Testis (tissue), 3 donors: Measurements from ENCODE around the gene KLHL29. TPM values are rescaled to one million over a fixed set of nuclear protein-coding genes. Genes with fewer than 3 reads are reported as not detected.

ENCODE experiments used
- DNase-seq: peaks from one replicate; pipeline ENCODE4 v3.0.0-alpha.2; 2019
- H3K27ac ChIP-seq, 2 donors: fragments of 200-600 bp; sonication (generic); one replicate each; pipeline ENCODE4 v1.5.1; 2019
- H3K27me3 ChIP-seq: fragments of 200-600 bp; sonication (generic); one replicate; pipeline ENCODE4 v1.5.1; 2019
- H3K36me3 ChIP-seq: fragments of 200-600 bp; sonication (generic); one replicate; pipeline ENCODE4 v1.5.1; 2017; ENCODE audit warnings: low read depth; ENCODE audit errors: missing control alignments
- H3K4me1 ChIP-seq: fragments of 200-600 bp; sonication (generic); one replicate; pipeline ENCODE4 v1.5.1; 2019
- H3K4me3 ChIP-seq, 2 donors: fragments of 200-600 bp; sonication (generic); one replicate each; pipeline ENCODE4 v1.5.1; 2017 to 2019
- H3K9me3 ChIP-seq: fragments of 200-600 bp; sonication (generic); one replicate; pipeline ENCODE4 v1.5.1; 2017
- POLR2A ChIP-seq: fragments of 450-650 bp; IDR thresholded peaks from one replicate; pipeline ENCODE4 v1.6.1; 2017; ENCODE audit warnings: antibody characterized with exemption, mild to moderate bottlenecking, moderate library complexity
- WGBS, 2 donors: methylation state at CpG; one replicate each; pipeline ENCODE4 v1.1.5; 2018; 5-methylcytosine and 5-hydroxymethylcytosine counted together
- intact Hi-C: fragments of 100-400 bp; cut with DNase I; formaldehyde crosslinking; loops from one replicate; pipeline ENCODE4 v1.15.1; 2023; ENCODE audit warnings: low total_unique reads
- polyA plus RNA-seq: library from polyadenylated mRNA; stranded (reverse); fragments of 350-450 nt; fragmentation: Illumina TruSeq; extraction: RNeasy Lipid Tissue Mini Kit (QIAGEN cat#74804); gene quantifications from one replicate; pipeline ENCODE4 v1.2.3, GENCODE V29; 2014; ENCODE audit warnings: low read depth, low replicate concordance; ENCODE audit not compliant: insufficient read depth
- total RNA-seq, 2 donors: library from RNA; depleted of rRNA; stranded (reverse); fragments of >200 nt; gene quantifications; one replicate each; pipeline ENCODE4 v1.2.3, GENCODE V29; 2016
- TF ChIP-seq, protein P1 (sequence below), 3 experiments: fragments of 450-650 bp in 2 of 3; fragments of 200-600 bp in 1 of 3; sonication (generic) in 1 of 3; IDR thresholded peaks; one replicate each; pipeline ENCODE4 v1.5.1; 2016 to 2019; ENCODE audit warnings: antibody characterized with exemption in 3 of 3, mild to moderate bottlenecking in 2 of 3, moderate library complexity in 1 of 3

Gene KLHL29
- total and polyA plus RNA-seq, 3 donors from 2014 or later, result 3.3 to 10.9 (median 7.9) TPM

DNA sequence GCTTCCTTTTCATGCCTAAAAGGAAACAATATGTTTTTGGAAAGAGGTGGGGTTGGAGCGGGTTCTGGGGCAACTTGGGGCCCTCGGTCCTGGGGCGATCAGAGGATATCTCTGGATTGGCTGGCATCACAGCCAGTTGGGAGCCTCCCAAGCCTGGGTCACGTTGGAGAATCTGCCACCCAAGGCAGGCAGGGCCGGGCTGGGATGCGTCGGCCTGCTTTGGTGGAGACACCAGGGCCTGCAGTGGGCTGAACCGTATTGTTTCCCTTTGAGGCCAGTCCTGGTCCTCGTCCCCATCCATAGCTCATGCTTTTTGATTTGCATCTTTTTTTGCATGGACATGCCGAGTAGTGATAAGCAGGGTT lies 306.1 kb downstream of the KLHL29 start:
- H3K36me3 ChIP-seq, result no peaks in the 10 kb centered on the region
- no peak for TF ChIP-seq POLR2A
- TF ChIP-seq, protein P1, sequence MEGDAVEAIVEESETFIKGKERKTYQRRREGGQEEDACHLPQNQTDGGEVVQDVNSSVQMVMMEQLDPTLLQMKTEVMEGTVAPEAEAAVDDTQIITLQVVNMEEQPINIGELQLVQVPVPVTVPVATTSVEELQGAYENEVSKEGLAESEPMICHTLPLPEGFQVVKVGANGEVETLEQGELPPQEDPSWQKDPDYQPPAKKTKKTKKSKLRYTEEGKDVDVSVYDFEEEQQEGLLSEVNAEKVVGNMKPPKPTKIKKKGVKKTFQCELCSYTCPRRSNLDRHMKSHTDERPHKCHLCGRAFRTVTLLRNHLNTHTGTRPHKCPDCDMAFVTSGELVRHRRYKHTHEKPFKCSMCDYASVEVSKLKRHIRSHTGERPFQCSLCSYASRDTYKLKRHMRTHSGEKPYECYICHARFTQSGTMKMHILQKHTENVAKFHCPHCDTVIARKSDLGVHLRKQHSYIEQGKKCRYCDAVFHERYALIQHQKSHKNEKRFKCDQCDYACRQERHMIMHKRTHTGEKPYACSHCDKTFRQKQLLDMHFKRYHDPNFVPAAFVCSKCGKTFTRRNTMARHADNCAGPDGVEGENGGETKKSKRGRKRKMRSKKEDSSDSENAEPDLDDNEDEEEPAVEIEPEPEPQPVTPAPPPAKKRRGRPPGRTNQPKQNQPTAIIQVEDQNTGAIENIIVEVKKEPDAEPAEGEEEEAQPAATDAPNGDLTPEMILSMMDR (IDR thresholded peaks at IDR 0.05), result no peak

DNA sequence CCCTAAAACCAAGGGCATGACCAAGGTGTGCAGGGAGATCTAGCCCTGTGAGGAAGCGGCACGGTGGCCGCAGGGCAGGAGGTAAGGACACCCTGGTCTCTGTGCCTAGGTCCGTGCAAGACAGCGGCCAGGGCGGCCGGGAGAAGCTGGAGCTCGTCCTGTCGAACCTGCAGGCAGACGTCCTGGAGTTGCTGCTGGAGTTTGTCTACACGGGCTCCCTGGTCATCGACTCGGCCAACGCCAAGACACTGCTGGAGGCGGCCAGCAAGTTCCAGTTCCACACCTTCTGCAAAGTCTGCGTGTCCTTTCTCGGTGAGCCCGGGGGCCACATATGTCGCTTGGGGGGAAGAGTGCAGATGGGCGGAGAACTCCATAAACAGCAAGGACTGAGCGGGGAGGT lies 306.6 kb downstream of the KLHL29 start:
- no peaks in the 10 kb centered on the region for H3K27me3 ChIP-seq
- H3K4me1 ChIP-seq, result no peaks in the 10 kb centered on the region
- intact Hi-C loops, result no loop called here
- WGBS, 2 donors, result 92 to 98% methylated on average over 20 to 21 of the region's 21 CpGs
- DNase-seq, result no peak
- no peaks in the 10 kb centered on the region for H3K9me3 ChIP-seq
- no peaks in the 10 kb centered on the region for H3K36me3 ChIP-seq
- H3K4me3 ChIP-seq, result no peak overlapping the region
- H3K27ac ChIP-seq, result no peak overlapping the region
- no peak for TF ChIP-seq POLR2A
- TF ChIP-seq, protein P1 (IDR thresholded peaks at IDR 0.05), result no peak

More for the DNA sequence above, 306.1 kb downstream of the KLHL29 start:
- no peak for DNase-seq
- Histone ChIP-seq H3K4me3 (no peak overlapping the region), H3K4me1 (no peaks in the 10 kb centered on the region), H3K27me3 (no peaks in the 10 kb centered on the region), H3K27ac (no peak overlapping the region), H3K9me3 (no peaks in the 10 kb centered on the region)
- intact Hi-C loops, result no loop called here
- 86 to 91% methylated on average over 9 to 10 of the region's 10 CpGs for WGBS, 2 donors

DNA sequence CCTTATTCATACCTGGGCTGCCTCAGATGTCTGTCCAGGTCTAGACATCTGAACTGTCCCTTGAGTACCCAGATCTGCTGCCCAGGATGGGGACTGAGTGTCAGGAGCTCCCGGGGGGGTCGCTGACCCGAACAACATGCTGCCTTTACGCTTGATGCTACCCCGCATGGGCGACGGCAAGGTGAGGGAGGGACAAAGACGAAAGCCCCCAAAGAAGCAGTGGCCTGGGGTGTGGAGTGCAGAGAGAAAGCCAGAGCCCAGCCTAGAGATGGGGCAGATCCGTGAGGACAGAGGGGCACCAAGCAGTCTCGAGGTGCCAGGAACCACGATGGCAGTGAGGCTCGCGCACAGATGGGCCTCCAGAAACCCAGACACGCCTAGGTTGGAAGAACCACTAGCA lies 307.3 kb downstream of the KLHL29 start:
- WGBS, 2 donors, result 97 to 99% methylated on average over 14 of the region's 14 CpGs
- Histone ChIP-seq H3K9me3 (no peaks in the 10 kb centered on the region), H3K36me3 (no peaks in the 10 kb centered on the region), H3K4me3 (no peak overlapping the region), H3K27ac (no peak overlapping the region), H3K4me1 (no peaks in the 10 kb centered on the region), H3K27me3 (no peaks in the 10 kb centered on the region)
- DNase-seq, result no peak
- intact Hi-C loops, result no loop called here
- TF ChIP-seq POLR2A, result no peak
- TF ChIP-seq, protein P1 (IDR thresholded peaks at IDR 0.05), result no peak

DNA sequence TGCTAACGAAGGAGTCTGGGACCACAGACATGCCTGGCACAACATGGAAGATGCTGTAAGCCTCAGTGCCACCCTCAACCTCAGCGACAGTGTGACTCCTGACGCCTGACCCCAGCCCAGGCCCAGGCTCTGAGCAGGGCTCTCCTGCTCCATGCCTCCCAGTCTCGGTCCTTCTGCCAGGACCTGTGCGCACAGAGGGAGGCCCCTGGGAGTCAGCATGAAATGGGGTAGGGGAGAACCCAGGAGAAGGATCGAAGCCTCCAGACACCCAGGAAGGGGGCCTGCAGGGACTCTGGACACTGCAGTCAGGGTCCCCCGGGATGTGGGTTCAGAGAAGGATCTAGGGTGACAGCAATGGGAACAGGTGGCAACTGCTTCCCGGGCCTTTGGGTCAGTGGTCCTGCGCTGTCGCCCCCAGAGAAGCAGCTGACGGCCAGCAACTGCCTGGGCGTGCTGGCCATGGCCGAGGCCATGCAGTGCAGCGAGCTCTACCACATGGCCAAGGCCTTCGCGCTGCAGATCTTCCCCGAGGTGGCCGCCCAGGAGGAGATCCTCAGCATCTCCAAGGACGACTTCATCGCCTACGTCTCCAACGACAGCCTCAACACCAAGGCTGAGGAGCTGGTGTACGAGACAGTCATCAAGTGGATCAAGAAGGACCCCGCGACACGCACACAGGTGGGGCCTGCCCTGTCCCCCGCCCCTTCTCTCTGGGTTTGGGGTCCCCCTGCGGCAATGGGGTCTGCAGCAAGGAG lies 308.0 kb downstream of the KLHL29 start:
- H3K27ac ChIP-seq, result no peak overlapping the region
- no peak for DNase-seq
- H3K27me3 ChIP-seq, result no peaks in the 10 kb centered on the region
- intact Hi-C loops, result no loop called here
- H3K9me3 ChIP-seq, result no peaks in the 10 kb centered on the region
- H3K4me3 ChIP-seq, result no peak overlapping the region
- no peaks in the 10 kb centered on the region for H3K4me1 ChIP-seq
- TF ChIP-seq, protein P1 (IDR thresholded peaks at IDR 0.05), result no peak
- no peak for TF ChIP-seq POLR2A
- no peaks in the 10 kb centered on the region for H3K36me3 ChIP-seq
- 96% methylated on average over 19 to 28 of the region's 28 CpGs for WGBS, 2 donors

DNA sequence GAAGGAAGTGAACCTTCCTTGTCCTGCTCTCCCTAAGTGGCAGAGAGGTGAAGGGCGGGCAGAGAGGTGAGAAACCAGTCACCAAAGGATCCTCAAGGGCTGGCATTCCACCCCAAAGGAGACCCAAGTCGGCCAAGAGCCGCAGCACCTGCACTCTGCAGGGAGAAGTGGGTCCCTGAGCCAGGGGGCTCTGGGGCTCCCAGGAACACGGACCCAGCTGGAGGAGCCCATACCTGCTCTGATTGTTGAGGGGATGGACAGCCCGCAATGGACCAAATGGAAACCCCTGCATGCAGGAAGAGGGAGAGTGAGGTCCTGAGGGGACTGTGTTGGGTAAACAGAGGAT lies 308.6 kb downstream of the KLHL29 start:
- TF ChIP-seq POLR2A, result no peak
- TF ChIP-seq, protein P1 (IDR thresholded peaks at IDR 0.05), result no peak
- Histone ChIP-seq H3K27ac (no peak overlapping the region), H3K36me3 (no peaks in the 10 kb centered on the region), H3K4me3 (no peak overlapping the region), H3K9me3 (no peaks in the 10 kb centered on the region), H3K4me1 (no peaks in the 10 kb centered on the region), H3K27me3 (no peaks in the 10 kb centered on the region)
- DNase-seq, result no peak
- WGBS, 2 donors, result 93 to 98% methylated on average over 5 of the region's 5 CpGs
- intact Hi-C loops, result no loop called here
